K562 (cell line): ENCODE measurements around the gene BACE1. TPM values are rescaled to one million over a fixed set of nuclear protein-coding genes. Genes with fewer than 3 reads are reported as not detected.

Experiments used
- CCAR2 ChIP-seq: fragments of 200-400 bp; formaldehyde crosslinking; IDR thresholded peaks from 2 replicates; pipeline ENCODE4 v1.6.1; 2017; ENCODE audit warnings: mild to moderate bottlenecking, low read depth, low read length
- CCNT2 ChIP-seq: IDR thresholded peaks from 2 replicates; pipeline ENCODE4 v1.6.1; 2011; ENCODE audit warnings: borderline replicate concordance, low read depth, mild to moderate bottlenecking, moderate library complexity, mixed read lengths, low read length; ENCODE audit not compliant: insufficient read length; ENCODE audit errors: extremely low read depth
- DIDO1 ChIP-seq: fragments of 450-650 bp; IDR thresholded peaks from 2 replicates; pipeline ENCODE4 v1.6.1; 2016; ENCODE audit warnings: low read depth, missing biosample characterization, missing genetic modification characterization
- HMG20A ChIP-seq: fragments of 450-650 bp; formaldehyde crosslinking; conservative IDR thresholded peaks from 2 replicates; pipeline ENCODE4 v1.4.0; 2020; ENCODE audit warnings: mild to moderate bottlenecking, mixed read lengths
- MAFF ChIP-seq: IDR thresholded peaks from 2 replicates; pipeline ENCODE4 v1.6.1; 2012; ENCODE audit warnings: low read length, improper control_type of control experiment
- PTBP1 ChIP-seq: fragments of 200-400 bp; formaldehyde crosslinking; IDR thresholded peaks from 2 replicates; pipeline ENCODE4 v1.6.1; 2017; ENCODE audit warnings: low read depth, low read length
- SMARCB1 ChIP-seq: IDR thresholded peaks from 2 replicates; pipeline ENCODE4 v1.6.1; 2011; ENCODE audit warnings: improper control_type of control experiment, low read depth; ENCODE audit not compliant: insufficient read length
- ZNF140 ChIP-seq: fragments of 250-450 bp; sonication (Bioruptor Pico); IDR thresholded peaks from 2 replicates; pipeline ENCODE4 v1.8.0; 2021; ENCODE audit warnings: moderate library complexity, mild to moderate bottlenecking, inconsistent platforms
- ZNF184 ChIP-seq: sonication (generic); formaldehyde crosslinking; IDR thresholded peaks from 2 replicates; pipeline ENCODE4 v1.5.0; 2020; ENCODE audit warnings: missing genetic modification reagents
- ZNF23 ChIP-seq: fragments of 250-450 bp; sonication (Bioruptor Pico); IDR thresholded peaks from 2 replicates; pipeline ENCODE4 v1.4.0; 2020; ENCODE audit warnings: mild to moderate bottlenecking
- ZNF584 ChIP-seq: fragments of 200-800 bp; sonication (Bioruptor generic); IDR thresholded peaks from 2 replicates; pipeline ENCODE4 v1.6.1; 2016; ENCODE audit warnings: low read depth, mild to moderate bottlenecking, missing genetic modification characterization, missing compliant biosample characterization
- ZNF586 ChIP-seq: fragments of 450-650 bp; formaldehyde crosslinking; conservative IDR thresholded peaks from 2 replicates; pipeline ENCODE4 v1.4.0; 2020; ENCODE audit warnings: mild to moderate bottlenecking, moderate library complexity
- ZNF77 ChIP-seq: fragments of 250-450 bp; sonication (Bioruptor Pico); IDR thresholded peaks from 2 replicates; pipeline ENCODE4 v1.5.0; 2020
- polyA plus RNA-seq, 8 experiments: library from polyadenylated mRNA; depleted of rRNA in 4 of 8; stranded (reverse) in 5 of 8; unstranded in 3 of 8; fragments of >200 nt; fragmentation: Nextera tagmentation in 2 of 8; fragmentation: Illumina TruSeq in 1 of 8; extraction: Ambion mirVana in 2 of 8; extraction: Trizol in 1 of 8; gene quantifications; 2 replicates each; pipeline versions ENCODE4 v1.2.1 to v1.2.3, GENCODE V29; 2011 to 2014; ENCODE audit warnings: inconsistent platforms in 1 of 8, missing spikeins in 1 of 8
- total RNA-seq, 7 experiments: library from RNA; depleted of rRNA in 6 of 7; stranded (reverse); fragments of >200 nt in 6 of 7; fragmentation: Illumina TruSeq in 2 of 7; extraction: Trizol in 2 of 7; gene quantifications; 2 replicates each; pipeline versions ENCODE4 v1.2.1 to v1.2.3, GENCODE V29; 2011 to 2021; ENCODE audit warnings: low replicate concordance in 1 of 7
- TF ChIP-seq, protein P1 (sequence below): IDR thresholded peaks from 2 replicates; pipeline ENCODE4 v1.6.1; 2011; ENCODE audit warnings: borderline replicate concordance, low read depth, mild to moderate bottlenecking, moderate library complexity, low read length; ENCODE audit not compliant: insufficient read depth, poor library complexity, severe bottlenecking
- TF ChIP-seq, protein P2 (sequence below): sonication (generic); formaldehyde crosslinking; IDR thresholded peaks from 2 replicates; pipeline ENCODE4 v1.8.0; 2023; ENCODE audit warnings: missing genetic modification reagents, mild to moderate bottlenecking, borderline replicate concordance
- TF ChIP-seq, protein P3 (sequence below): sonication (generic); formaldehyde crosslinking; IDR thresholded peaks from 2 replicates; pipeline ENCODE4 v1.8.1; 2023; ENCODE audit warnings: mild to moderate bottlenecking, missing genetic modification reagents

BACE1 gene
- total and polyA plus RNA-seq, 9 of the 15 experiments (the other 6 are each of a cell fraction or from before 2014, with no cell fraction given): 0.01 to 0.25 (median 0.16) TPM; not detected in 5

DNA sequence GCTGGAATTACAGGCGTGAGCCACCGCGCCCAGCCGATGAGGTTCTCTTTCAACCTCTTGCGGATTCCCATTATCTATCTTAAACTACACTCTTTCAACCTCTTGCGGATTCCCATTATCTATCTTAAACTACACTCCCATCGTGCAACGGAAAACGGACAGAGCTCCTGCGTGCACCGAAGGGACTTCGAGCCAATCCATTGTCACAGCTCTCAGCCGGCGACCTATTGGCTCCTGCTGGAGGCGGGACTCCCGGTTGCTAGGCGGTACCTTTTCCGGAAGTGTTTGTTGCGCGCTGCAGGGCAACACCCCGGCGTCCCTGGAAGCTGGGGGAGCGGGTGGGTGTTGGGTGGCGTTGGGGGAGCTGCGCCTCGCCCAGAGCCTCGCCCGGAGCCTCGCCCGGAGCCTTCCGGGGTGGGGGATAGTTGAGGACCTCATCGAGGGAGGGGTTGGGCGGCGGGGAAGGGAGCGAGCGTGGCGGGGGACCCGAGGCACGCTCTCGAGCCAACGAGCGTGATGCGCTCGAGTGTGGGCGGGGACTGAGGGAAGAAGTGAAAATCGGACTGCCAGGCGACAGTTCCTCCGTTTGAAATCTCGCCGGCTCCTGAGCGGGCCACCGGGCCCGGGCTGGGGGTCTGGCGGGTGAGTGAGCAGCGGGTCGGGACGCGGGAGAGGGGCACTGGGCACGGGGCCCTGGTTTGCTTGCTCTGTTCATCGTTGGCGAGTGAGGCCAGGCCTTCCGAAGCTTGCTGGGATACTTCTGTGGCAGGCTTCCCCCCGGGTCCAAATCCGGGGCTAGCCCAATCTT, 11.7 kb upstream of the BACE1 start, which contains the start of gene CEP164 (continued):
- TF ChIP-seq ZNF140 (CRISPR knock-in tag) (no peak), DIDO1 (tag) (no peak), ZNF584 (CRISPR knock-in tag) (0 out of 2 replicates have a peak, but pooled peaks have one; percentile 64), ZNF23 (CRISPR knock-in tag) (no peak), ZNF586 (CRISPR knock-in tag) (no peak), ZNF77 (CRISPR knock-in tag) (no peak), HMG20A (no peak), SMARCB1 (no peak), CCNT2 (peak; percentile 53), ZNF184 (CRISPR knock-in tag) (no peak), MAFF (no peak), PTBP1 (no peak), CCAR2 (no peak)
- TF ChIP-seq, protein P1, sequence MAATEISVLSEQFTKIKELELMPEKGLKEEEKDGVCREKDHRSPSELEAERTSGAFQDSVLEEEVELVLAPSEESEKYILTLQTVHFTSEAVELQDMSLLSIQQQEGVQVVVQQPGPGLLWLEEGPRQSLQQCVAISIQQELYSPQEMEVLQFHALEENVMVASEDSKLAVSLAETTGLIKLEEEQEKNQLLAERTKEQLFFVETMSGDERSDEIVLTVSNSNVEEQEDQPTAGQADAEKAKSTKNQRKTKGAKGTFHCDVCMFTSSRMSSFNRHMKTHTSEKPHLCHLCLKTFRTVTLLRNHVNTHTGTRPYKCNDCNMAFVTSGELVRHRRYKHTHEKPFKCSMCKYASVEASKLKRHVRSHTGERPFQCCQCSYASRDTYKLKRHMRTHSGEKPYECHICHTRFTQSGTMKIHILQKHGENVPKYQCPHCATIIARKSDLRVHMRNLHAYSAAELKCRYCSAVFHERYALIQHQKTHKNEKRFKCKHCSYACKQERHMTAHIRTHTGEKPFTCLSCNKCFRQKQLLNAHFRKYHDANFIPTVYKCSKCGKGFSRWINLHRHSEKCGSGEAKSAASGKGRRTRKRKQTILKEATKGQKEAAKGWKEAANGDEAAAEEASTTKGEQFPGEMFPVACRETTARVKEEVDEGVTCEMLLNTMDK: no peak
- TF ChIP-seq, protein P2, sequence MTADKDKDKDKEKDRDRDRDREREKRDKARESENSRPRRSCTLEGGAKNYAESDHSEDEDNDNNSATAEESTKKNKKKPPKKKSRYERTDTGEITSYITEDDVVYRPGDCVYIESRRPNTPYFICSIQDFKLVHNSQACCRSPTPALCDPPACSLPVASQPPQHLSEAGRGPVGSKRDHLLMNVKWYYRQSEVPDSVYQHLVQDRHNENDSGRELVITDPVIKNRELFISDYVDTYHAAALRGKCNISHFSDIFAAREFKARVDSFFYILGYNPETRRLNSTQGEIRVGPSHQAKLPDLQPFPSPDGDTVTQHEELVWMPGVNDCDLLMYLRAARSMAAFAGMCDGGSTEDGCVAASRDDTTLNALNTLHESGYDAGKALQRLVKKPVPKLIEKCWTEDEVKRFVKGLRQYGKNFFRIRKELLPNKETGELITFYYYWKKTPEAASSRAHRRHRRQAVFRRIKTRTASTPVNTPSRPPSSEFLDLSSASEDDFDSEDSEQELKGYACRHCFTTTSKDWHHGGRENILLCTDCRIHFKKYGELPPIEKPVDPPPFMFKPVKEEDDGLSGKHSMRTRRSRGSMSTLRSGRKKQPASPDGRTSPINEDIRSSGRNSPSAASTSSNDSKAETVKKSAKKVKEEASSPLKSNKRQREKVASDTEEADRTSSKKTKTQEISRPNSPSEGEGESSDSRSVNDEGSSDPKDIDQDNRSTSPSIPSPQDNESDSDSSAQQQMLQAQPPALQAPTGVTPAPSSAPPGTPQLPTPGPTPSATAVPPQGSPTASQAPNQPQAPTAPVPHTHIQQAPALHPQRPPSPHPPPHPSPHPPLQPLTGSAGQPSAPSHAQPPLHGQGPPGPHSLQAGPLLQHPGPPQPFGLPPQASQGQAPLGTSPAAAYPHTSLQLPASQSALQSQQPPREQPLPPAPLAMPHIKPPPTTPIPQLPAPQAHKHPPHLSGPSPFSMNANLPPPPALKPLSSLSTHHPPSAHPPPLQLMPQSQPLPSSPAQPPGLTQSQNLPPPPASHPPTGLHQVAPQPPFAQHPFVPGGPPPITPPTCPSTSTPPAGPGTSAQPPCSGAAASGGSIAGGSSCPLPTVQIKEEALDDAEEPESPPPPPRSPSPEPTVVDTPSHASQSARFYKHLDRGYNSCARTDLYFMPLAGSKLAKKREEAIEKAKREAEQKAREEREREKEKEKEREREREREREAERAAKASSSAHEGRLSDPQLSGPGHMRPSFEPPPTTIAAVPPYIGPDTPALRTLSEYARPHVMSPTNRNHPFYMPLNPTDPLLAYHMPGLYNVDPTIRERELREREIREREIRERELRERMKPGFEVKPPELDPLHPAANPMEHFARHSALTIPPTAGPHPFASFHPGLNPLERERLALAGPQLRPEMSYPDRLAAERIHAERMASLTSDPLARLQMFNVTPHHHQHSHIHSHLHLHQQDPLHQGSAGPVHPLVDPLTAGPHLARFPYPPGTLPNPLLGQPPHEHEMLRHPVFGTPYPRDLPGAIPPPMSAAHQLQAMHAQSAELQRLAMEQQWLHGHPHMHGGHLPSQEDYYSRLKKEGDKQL: no peak
- TF ChIP-seq, protein P3, sequence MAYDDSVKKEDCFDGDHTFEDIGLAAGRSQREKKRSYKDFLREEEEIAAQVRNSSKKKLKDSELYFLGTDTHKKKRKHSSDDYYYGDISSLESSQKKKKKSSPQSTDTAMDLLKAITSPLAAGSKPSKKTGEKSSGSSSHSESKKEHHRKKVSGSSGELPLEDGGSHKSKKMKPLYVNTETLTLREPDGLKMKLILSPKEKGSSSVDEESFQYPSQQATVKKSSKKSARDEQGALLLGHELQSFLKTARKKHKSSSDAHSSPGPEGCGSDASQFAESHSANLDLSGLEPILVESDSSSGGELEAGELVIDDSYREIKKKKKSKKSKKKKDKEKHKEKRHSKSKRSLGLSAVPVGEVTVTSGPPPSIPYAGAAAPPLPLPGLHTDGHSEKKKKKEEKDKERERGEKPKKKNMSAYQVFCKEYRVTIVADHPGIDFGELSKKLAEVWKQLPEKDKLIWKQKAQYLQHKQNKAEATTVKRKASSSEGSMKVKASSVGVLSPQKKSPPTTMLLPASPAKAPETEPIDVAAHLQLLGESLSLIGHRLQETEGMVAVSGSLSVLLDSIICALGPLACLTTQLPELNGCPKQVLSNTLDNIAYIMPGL (CRISPR knock-in tag): no peak
